BLaER1 (cell line): Measurements from ENCODE around the gene NOP56.
A peak's percentile ranks its signal among the peaks of the same experiment; 100 is the strongest.
"Not testable (repeated sequence)": the region's sequence is repeated elsewhere in the genome, so short reads cannot be mapped to it uniquely, and the experiment has no call there.

ENCODE experiments used
- H3K27ac ChIP-seq: shearing (Covaris generic); formaldehyde crosslinking; 2 replicates; pipeline ENCODE4 v1.8.1; 2022
- H3K27me3 ChIP-seq: shearing (Covaris generic); formaldehyde crosslinking; 2 replicates; pipeline ENCODE4 v1.8.1; 2022
- H3K36me3 ChIP-seq: shearing (Covaris generic); formaldehyde crosslinking; 2 replicates; pipeline ENCODE4 v1.8.1; 2022
- H3K4me1 ChIP-seq: shearing (Covaris generic); formaldehyde crosslinking; 2 replicates; pipeline ENCODE4 v1.8.1; 2022
- H3K4me2 ChIP-seq: shearing (Covaris generic); formaldehyde crosslinking; 2 replicates; pipeline ENCODE4 v1.8.1; 2022
- H3K4me3 ChIP-seq: shearing (Covaris generic); formaldehyde crosslinking; 2 replicates; pipeline ENCODE4 v1.8.1; 2022
- H3K9ac ChIP-seq: shearing (Covaris generic); formaldehyde crosslinking; 2 replicates; pipeline ENCODE4 v1.8.1; 2022
- H3K9me3 ChIP-seq: shearing (Covaris generic); formaldehyde crosslinking; 2 replicates; pipeline ENCODE4 v1.8.1; 2022
- H4K20me1 ChIP-seq: shearing (Covaris generic); formaldehyde crosslinking; 2 replicates; pipeline ENCODE4 v1.8.1; 2022
- Cebpa-rat ChIP-seq: shearing (Covaris generic); IDR thresholded peaks from 2 replicates; pipeline ENCODE4 v1.8.1; 2022

The NOP56 gene

GRCh38 chr20:2680046-2680445, 27.6 kb downstream of the NOP56 start:
- no peak overlapping the region for H3K4me2 ChIP-seq
- TF ChIP-seq Cebpa-rat, result no peak
- peaks cover 3% of the 10 kb centered on the region; the same call in 1 of the 2 replicates for H3K4me1 ChIP-seq
- no peaks in the 10 kb centered on the region for H4K20me1 ChIP-seq
- no peaks in the 10 kb centered on the region for H3K36me3 ChIP-seq
- H3K9me3 ChIP-seq, result no peaks in the 10 kb centered on the region
- no peak overlapping the region for H3K9ac ChIP-seq
- H3K27ac ChIP-seq, result no peak overlapping the region
- H3K27me3 ChIP-seq, result no peaks in the 10 kb centered on the region
- H3K4me3 ChIP-seq, result no peak overlapping the region

GRCh38 chr20:2682040-2682439, 29.6 kb downstream of the NOP56 start:
- not testable (repeated sequence) for H4K20me1 ChIP-seq, H3K9ac ChIP-seq, H3K4me3 ChIP-seq, H3K36me3 ChIP-seq, H3K27me3 ChIP-seq, H3K9me3 ChIP-seq, H3K4me1 ChIP-seq, H3K4me2 ChIP-seq, H3K27ac ChIP-seq

DNA sequence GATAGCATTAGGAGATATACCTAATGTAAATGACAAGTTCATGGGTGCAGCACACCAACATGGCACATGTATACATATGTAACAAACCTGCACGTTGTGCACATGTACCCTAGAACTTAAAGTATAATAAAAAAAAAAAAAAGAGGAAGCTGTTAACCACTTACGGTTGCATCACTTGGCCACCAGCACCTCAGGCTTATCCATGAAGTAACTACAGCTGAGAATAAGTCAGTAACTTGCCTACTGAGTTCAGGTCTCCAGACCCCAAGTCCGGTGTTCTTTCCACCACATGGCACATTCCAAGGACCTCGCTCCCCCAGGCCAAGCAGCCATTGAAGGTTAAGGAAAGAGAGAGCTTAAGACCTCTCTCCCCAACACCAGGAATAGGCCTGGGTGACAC, 32.4 kb downstream of the NOP56 start:
- peaks cover 21% of the 10 kb centered on the region for H3K4me1 ChIP-seq
- not testable (repeated sequence) for H3K27ac ChIP-seq, H3K36me3 ChIP-seq, H3K4me3 ChIP-seq, H3K9ac ChIP-seq, H3K27me3 ChIP-seq, H4K20me1 ChIP-seq, H3K9me3 ChIP-seq, H3K4me2 ChIP-seq

DNA sequence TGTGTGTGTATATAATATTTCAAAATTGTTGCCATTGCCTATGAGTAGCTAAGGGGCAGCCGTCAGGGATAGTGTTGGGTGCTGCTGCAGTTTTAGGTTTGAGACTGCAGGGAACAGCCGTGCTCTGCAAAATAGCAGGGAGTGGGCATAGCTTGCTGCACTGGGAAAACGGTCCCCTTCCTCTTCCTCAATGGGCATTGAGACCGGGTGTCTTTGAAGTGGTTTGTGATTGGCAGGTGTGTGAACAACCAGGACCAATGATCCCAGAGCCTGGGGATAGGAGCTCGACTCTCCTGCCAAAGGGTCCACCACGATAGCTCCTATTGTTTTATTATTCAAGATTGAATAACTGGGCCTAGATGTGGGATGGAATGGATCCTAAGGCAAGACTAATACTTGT, 35.1 kb downstream of the NOP56 start:
- no peak overlapping the region for H3K4me3 ChIP-seq
- no peaks in the 10 kb centered on the region for H3K9me3 ChIP-seq
- H3K36me3 ChIP-seq, result no peaks in the 10 kb centered on the region
- no peak overlapping the region for H3K9ac ChIP-seq
- H3K4me1 ChIP-seq, result peaks cover 45% of the 10 kb centered on the region
- H4K20me1 ChIP-seq, result no peaks in the 10 kb centered on the region
- H3K27ac ChIP-seq, result no peak overlapping the region
- no peak for TF ChIP-seq Cebpa-rat
- H3K4me2 ChIP-seq, result peak overlapping the region; percentile 59
- H3K27me3 ChIP-seq, result peaks cover 13% of the 10 kb centered on the region; the same call in 1 of the 2 replicates

DNA sequence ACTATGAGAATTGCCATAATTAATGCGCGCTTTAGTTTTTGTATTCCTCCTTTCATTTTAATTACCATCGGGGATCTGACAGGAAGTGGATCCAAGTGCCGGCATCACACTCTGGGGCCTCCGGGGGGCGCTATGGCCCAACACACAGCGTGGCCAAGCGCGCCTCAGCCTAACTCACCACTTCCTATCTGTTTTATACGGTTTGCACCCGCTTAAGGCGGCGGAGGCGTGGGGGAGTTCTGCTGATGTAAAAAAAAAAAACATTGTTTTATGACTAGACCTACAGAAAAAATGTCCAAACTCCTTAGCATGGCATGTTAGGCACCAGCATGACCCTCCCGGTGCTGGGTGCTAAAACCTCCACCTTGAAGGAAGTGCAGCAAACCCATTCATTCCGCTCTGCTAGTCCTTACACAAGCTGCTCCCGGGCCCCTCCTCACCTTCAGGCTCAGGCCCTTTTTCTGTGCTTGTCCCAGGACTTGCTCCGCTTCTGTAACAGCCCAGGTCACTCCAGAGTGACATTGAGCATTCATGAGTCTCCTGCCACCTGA, 35.7 kb downstream of the NOP56 start:
- H3K27me3 ChIP-seq, result peaks cover 13% of the 10 kb centered on the region; the same call in 1 of the 2 replicates
- no peak for TF ChIP-seq Cebpa-rat
- H3K9ac ChIP-seq, result no peak overlapping the region
- no peak overlapping the region for H3K27ac ChIP-seq
- peaks cover 45% of the 10 kb centered on the region for H3K4me1 ChIP-seq
- no peaks in the 10 kb centered on the region for H3K36me3 ChIP-seq
- peak overlapping the region; percentile 59 for H3K4me2 ChIP-seq
- no peaks in the 10 kb centered on the region for H4K20me1 ChIP-seq
- no peaks in the 10 kb centered on the region for H3K9me3 ChIP-seq
- H3K4me3 ChIP-seq, result no peak overlapping the region

DNA sequence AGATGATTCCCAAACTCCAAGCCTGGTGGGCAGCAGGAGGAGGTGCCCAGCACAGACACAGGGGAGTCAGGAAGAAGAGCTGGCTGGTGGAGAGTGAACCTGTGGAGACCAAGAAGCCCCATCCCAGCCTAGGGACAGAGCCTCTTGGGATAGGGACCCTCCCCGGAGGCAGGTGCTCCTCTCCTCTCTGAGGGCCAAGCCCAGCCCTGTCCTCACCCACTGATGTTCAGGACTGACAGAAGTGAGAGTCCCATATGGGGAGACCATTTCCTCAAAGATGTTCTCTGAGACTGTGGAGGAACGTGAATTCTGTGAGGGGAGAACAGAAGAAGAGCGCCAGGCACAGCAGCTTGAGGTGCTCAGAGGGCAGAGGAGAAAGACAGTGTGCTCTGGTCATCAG, 37.8 kb downstream of the NOP56 start:
- Histone ChIP-seq H4K20me1 (peaks cover 15% of the 10 kb centered on the region), H3K27me3 (peaks cover 28% of the 10 kb centered on the region; the same call in 1 of the 2 replicates), H3K4me2 (peak overlapping the region; percentile 93), H3K9me3 (no peaks in the 10 kb centered on the region), H3K4me3 (no peak overlapping the region), H3K36me3 (no peaks in the 10 kb centered on the region), H3K4me1 (peaks cover 60% of the 10 kb centered on the region), H3K27ac (no peak overlapping the region), H3K9ac (no peak overlapping the region)
- TF ChIP-seq Cebpa-rat, result no peak

DNA sequence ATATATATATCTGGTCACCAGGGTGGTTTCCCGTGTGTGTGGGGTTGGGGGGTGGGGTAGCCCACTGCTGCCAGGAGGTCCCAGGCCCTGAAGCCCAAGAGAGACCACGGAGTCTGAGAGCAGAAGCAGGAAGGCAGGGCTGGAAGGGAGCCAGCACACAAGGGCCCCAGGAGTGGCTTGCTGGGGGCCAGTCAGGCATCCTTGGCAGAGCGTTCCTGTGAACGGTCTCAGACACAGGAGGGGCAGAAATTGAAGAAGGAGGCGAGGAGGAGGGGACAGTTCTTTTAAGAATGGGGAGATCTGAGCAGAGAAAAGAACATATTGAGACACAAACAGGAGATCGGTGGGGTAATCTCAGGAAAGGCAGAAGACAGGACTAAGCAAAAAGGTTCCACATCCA, 38.3 kb downstream of the NOP56 start:
- Histone ChIP-seq H3K27me3 (peaks cover 28% of the 10 kb centered on the region; the same call in 1 of the 2 replicates), H3K4me1 (peaks cover 65% of the 10 kb centered on the region), H3K27ac (no peak overlapping the region), H4K20me1 (peaks cover 15% of the 10 kb centered on the region), H3K4me2 (peak overlapping the region; percentile 93), H3K9me3 (no peaks in the 10 kb centered on the region), H3K9ac (no peak overlapping the region), H3K4me3 (no peak overlapping the region), H3K36me3 (no peaks in the 10 kb centered on the region)
- no peak for TF ChIP-seq Cebpa-rat

DNA sequence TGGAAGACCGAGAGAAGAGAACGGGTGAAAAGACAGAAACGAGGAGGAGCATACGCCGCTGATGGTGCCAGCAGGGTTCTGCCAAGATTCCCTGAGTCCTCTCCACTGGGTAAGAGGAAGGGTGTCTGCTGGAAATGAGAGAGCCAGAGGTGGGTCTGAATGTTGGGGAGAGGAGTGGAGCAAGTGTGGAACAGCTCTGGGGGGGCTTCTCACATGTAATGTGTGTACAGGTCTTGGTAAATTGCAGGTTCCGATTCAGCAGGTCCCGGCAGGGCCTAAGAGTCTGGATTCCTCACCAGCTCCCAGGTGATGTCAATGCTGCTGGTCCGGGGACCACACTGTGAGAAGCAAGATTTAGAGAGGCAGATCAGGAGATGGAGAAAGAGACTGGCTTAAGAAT, 38.7 kb downstream of the NOP56 start:
- TF ChIP-seq Cebpa-rat, result no peak
- peaks cover 15% of the 10 kb centered on the region for H4K20me1 ChIP-seq
- H3K9ac ChIP-seq, result no peak overlapping the region
- H3K4me2 ChIP-seq, result peak overlapping the region; percentile 93
- H3K4me3 ChIP-seq, result no peak overlapping the region
- H3K9me3 ChIP-seq, result no peaks in the 10 kb centered on the region
- H3K4me1 ChIP-seq, result peaks cover 69% of the 10 kb centered on the region
- H3K36me3 ChIP-seq, result no peaks in the 10 kb centered on the region
- H3K27ac ChIP-seq, result no peak overlapping the region
- H3K27me3 ChIP-seq, result peaks cover 28% of the 10 kb centered on the region; the same call in 1 of the 2 replicates

DNA sequence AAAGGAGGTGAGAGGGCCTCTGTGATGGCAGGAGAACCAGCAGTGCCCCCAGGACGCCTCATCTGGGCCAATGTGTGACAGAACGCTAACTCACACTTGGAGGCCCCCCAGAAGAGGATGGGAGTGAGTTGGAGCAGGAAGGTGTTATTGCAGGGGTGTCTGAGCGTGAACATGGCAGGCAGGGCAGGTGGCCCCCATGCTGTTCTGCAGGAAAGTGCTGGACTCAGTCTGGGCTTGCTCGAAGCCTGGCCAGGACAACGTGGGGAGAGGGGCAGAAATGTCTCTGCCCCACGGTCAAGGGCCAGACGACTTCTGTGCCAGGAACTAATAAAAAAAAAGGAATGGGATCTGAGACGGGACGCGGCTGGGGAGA, 39.2 kb downstream of the NOP56 start:
- Histone ChIP-seq H3K27ac (no peak overlapping the region), H3K4me2 (peak overlapping the region; percentile 93), H4K20me1 (peaks cover 15% of the 10 kb centered on the region), H3K9me3 (no peaks in the 10 kb centered on the region), H3K4me1 (peaks cover 72% of the 10 kb centered on the region), H3K36me3 (no peaks in the 10 kb centered on the region), H3K9ac (0 out of 2 replicates have a peak overlapping the region, but pooled peaks have one; percentile 73), H3K27me3 (peaks cover 28% of the 10 kb centered on the region; the same call in 1 of the 2 replicates), H3K4me3 (peak overlapping the region; percentile 77)
- no peak for TF ChIP-seq Cebpa-rat

- Histone ChIP-seq H3K27ac (peak within 1 kb of the TSS; percentile 71), H4K20me1 (peaks cover 15% of the 10 kb centered on the region), H3K4me2 (peak within 1 kb of the TSS; percentile 93), H3K27me3 (peaks cover 28% of the 10 kb centered on the region; the same call in 1 of the 2 replicates), H3K36me3 (no peaks in the 10 kb centered on the region), H3K9ac (peak within 1 kb of the TSS; percentile 73), H3K4me1 (peaks cover 74% of the 10 kb centered on the region), H3K9me3 (no peaks in the 10 kb centered on the region), H3K4me3 (peak within 1 kb of the TSS; percentile 77)
- TF ChIP-seq Cebpa-rat, result no peak
These were observed 39.8 kb downstream of the NOP56 start, which contains the start of gene EBF4 for GRCh38 chr20:2692036-2692885. Gene EBF4, plus strand, starts transcription at chr20:2692780. Its CDS starts 866 bp downstream, at chr20:2693646.
